GM10248 (cell line): ENCODE data around the gene GMPR.

Source experiments
- CTCF ChIA-PET: fragments of 300-600 bp; sonication (Branson Sonifier 250); formaldehyde crosslinking; extraction: SDS; loops from one replicate; lab custom pipeline; 2021; ENCODE audit warnings: antibody characterized with exemption; lab: Yijun Ruan, JAX
- POLR2A ChIA-PET: fragments of 350-650 bp; sonication (Branson Sonifier 250); formaldehyde crosslinking; extraction: SDS; loops from one replicate; lab custom pipeline; 2020; ENCODE audit warnings: antibody characterized with exemption; lab: Yijun Ruan, JAX
- DNase-seq: peaks from one replicate; pipeline ENCODE4 v3.0.0; 2012; ENCODE audit errors: extremely low spot score
- TF ChIP-seq, protein P1 (sequence below): IDR thresholded peaks from 2 replicates; pipeline ENCODE4 v1.5.1; 2012; ENCODE audit warnings: mild to moderate bottlenecking, low read depth; ENCODE audit errors: extremely low read depth, missing control alignments, control extremely low read depth

GMPR gene

DNA sequence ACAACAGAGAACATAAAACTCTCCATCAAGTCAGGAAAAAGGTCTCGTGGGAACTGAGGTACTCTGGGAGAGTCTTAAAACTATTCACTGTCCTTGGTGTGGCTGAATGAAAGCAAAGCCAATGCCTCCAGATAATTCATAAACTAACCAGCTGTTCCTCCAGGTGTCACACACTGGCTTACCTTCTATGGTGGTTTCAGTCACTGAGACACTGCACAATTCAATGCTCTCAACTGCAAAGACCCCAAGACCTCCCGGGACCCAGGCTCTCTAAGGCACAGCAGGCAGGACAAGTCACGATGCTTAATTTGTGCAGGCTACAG is 100.8 kb downstream of the GMPR start:
- TF ChIP-seq, protein P1, sequence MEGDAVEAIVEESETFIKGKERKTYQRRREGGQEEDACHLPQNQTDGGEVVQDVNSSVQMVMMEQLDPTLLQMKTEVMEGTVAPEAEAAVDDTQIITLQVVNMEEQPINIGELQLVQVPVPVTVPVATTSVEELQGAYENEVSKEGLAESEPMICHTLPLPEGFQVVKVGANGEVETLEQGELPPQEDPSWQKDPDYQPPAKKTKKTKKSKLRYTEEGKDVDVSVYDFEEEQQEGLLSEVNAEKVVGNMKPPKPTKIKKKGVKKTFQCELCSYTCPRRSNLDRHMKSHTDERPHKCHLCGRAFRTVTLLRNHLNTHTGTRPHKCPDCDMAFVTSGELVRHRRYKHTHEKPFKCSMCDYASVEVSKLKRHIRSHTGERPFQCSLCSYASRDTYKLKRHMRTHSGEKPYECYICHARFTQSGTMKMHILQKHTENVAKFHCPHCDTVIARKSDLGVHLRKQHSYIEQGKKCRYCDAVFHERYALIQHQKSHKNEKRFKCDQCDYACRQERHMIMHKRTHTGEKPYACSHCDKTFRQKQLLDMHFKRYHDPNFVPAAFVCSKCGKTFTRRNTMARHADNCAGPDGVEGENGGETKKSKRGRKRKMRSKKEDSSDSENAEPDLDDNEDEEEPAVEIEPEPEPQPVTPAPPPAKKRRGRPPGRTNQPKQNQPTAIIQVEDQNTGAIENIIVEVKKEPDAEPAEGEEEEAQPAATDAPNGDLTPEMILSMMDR, result no peak
- DNase-seq, result no peak
- CTCF ChIA-PET, result interaction anchor here (0.7 to 1.5 kb wide), 3 partner anchors 8 to 424 kb away, joined by 4 to 5 read pairs (median 4); no protein-coding TSS in a partner anchor
- POLR2A ChIA-PET, result interaction anchor here (0.7 kb wide), 1 partner anchor 415 kb away, joined by 3 read pairs; no protein-coding TSS in a partner anchor

DNA sequence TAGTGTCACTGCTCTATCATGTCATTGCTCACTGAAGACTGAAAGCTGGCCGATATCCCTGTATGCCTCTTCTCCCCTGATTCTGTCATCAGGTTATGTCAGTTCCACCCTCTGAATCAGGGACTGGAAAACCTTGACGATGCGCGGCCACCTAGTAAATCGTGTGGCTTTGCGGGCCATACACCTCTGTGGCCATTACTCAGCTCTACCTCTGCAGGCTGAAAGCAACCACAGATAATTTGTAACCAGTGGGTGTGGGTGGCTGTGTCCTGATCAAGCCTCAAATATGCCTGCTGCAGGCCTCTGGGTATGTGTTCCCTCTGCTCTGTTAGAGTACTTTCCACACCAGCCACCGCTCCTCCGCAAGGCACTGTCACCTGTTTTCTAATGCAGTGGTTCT is 105.2 kb downstream of the GMPR start:
- TF ChIP-seq, protein P1, result no peak
- no peak for DNase-seq
- ChIA-PET CTCF (interaction anchor here (4.3 kb wide), 1 partner anchor 11 kb away, joined by 36 read pairs; no protein-coding TSS in a partner anchor), POLR2A (no interaction called here)

DNA sequence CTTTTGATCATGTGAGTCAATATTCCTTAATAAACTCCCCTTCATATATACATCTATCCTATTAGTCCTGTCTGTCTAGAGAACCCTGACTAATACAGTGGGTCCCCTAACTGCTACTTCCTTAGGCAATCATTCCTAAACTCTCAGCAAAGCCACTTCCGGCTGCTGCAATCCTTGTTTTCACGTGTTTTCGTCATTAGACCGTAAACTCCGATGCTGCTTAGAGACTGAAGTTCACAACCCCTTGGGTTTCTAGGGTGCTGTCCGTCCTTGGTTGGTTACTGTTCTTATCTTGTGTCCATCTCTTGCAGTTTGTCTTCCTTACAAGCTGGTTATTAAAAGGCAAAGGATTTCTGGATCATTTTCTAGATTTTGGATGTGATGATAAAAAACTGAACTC is 106.4 kb downstream of the GMPR start:
- CTCF ChIA-PET, result interaction anchor here (1.3 to 4.3 kb wide), 3 partner anchors 12 to 65 kb away, joined by 3 to 36 read pairs (median 4); no protein-coding TSS in a partner anchor
- DNase-seq, result no peak

More for the DNA sequence above, 106.4 kb downstream of the GMPR start:
- TF ChIP-seq, protein P1, result no peak
- POLR2A ChIA-PET, result no interaction called here
